Transverse colon (tissue), 3 donors: ENCODE results near the gene SCGB2B2.

Source experiments
- CTCF ChIP-seq, 5 experiments: fragments of 200-600 bp in 3 of 5; fragments of 450-650 bp in 2 of 5; sonication (generic) in 3 of 5; IDR thresholded peaks; 1 replicate in 2 of 5; 2 replicates in 3 of 5; pipeline ENCODE4 v1.5.1; 2016 to 2017; ENCODE audit warnings: antibody characterized with exemption in 5 of 5, inconsistent platforms in 3 of 5, mild to moderate bottlenecking in 2 of 5, moderate library complexity in 1 of 5
- EP300 ChIP-seq: sonication (generic); formaldehyde crosslinking; IDR thresholded peaks from one replicate; pipeline ENCODE4 v1.6.1; 2017; ENCODE audit warnings: antibody characterized with exemption, low read depth
- POLR2A ChIP-seq: fragments of 450-650 bp; IDR thresholded peaks from one replicate; pipeline ENCODE4 v1.6.1; 2016; ENCODE audit warnings: antibody characterized with exemption, mild to moderate bottlenecking, moderate library complexity

GRCh38 chr19:34725400-34725799 lies 48.4 kb upstream of the SCGB2B2 start:
- TF ChIP-seq CTCF (IDR thresholded peaks at IDR 0.05) (no peak), POLR2A (no peak), EP300 (no peak)
